Measurements from ENCODE around the gene LSM3. TPM values are rescaled to one million over a fixed set of nuclear protein-coding genes. Genes with fewer than 3 reads are reported as not detected.

Gene LSM3
- polyA plus RNA-seq (ENCODE audit: insufficient read length in 3 of 3): 10 to 100 TPM; 17.7 to 19.9 (median 19.7) TPM

DNA sequence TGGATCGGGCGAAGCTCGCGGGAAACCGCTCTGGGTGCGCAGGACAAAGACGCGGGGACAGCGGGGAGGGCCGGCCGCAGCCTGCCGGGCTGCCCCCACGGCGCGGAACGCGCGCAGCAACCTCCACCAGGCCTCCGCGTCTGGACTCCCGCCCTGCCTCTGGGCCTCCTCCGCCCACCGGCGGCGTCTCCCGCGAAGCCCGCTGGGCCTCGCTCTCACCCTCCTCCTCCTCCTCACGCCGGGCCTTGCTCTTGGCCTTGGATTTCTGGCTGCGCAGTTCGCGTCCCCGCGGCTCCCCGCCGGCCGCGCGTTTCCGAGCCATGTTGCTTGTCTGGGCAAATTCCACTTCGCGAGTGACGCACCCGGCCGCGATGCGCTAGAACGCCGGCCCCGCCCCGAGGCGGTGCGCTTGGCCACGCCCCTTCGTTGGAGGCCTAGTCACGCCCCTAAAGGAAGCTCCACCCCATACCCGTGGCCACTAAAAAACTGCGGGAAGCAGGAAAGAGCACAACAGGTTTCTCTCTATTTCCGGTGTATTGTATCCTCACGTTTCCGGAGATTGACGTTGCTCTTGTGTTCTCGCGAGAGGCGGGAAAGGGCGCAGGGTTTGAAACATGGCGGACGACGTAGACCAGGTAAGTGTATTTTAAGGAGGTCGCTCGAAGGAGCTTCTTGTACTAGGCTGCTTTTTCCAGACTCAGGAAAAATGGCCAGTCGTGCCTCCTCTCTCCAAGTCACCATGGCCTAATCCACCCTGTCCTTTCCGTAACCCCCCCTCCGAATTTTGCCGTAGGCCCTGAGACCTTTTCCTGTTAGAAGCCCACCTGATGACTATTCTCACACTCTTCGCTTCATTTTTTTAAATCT, at the start of gene LSM3, which contains the start of gene XPC:
Gene LSM3, plus strand, starts transcription at position 571 of the 867 bp plus-strand sequence. Its CDS starts 44 bp downstream, at position 615.
Gene XPC, minus strand, starts transcription at position 355 of the 867 bp plus-strand sequence. Its CDS starts 33 bp downstream, at position 322.
- peak; percentile 93 to 97 (median 95) for DNase-seq (ENCODE audit: low read depth in 3 of 3, low spot score in 2 of 3)

DNA sequence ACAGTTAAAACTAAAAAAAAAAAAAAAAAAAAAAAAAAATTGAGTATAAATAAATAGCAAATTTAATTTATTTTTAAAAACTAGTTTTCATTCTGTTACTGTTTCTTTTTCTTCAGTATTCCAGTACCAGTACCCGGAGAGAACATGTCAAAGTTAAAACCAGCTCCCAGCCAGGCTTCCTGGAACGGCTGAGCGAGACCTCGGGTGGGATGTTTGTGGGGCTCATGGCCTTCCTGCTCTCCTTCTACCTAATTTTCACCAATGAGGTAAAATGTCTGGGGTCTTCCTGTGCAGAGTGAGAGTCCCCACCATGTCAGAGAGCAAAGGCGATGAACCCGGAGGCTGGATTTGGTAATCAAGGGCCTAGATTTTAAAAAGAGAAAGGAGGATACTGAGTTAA, 49.3 kb upstream of the LSM3 start:
- DNase-seq (ENCODE audit: low read depth in 3 of 3, low spot score in 2 of 3): no peak

DNA sequence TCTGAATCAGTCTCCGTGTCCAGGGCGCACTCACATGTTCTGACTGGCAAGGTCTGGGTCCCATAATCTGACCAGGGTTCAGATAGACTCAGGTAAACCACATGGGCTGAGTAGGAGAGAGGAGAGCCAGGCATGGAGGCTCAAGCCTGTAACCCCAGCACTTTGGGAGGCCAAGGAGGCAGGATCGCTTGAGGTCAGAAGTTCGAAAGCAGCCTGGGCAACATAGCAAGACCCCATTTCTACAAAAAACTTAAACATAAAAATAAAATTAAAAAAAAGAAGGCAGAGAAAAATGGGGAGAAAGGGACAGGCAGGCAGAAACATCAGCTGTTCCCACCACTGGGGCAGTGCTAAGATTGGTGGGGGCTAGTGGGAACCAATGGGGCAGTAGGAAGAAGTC, 48.4 kb upstream of the LSM3 start:
- no peak for DNase-seq (ENCODE audit: low read depth in 3 of 3, low spot score in 2 of 3)

DNA sequence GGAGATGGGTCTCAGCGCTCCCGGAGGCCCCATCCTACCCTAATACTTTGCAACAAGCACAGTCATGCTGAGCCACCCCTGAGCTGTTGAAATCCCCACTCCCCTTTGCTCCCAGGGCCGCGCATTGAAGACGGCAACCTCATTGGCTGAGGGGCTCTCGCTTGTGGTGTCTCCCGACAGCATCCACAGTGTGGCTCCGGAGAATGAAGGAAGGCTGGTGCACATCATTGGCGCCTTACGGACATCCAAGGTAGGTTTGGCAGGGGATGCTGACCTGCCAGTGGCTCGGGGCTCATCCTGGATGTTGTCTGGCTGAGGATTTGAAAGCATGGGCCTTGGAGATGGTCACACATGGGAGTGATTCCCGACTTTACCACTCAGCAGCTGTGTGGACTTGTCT, 47.9 kb upstream of the LSM3 start:
- DNase-seq (ENCODE audit: low read depth in 3 of 3, low spot score in 2 of 3): no peak

DNA sequence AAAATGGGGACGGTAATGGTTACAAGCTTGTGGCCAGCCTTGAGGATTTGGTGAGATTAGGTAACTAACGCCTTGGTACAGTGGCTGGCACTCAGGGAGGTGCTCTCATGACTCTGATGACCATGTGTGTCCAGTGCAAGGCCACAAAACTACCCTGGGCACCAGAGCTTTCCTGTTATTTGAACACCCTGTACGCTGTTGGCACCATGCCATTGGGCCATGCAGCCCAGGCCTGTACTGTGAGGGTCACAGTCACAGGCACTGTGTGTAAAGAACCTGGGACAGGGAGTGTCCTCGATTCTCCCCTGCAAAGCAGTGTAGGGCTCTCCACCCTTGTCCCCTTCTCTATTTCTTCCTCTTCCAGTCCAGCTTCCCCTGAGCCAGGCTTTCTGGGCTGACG, 47.5 kb upstream of the LSM3 start:
- no peak for DNase-seq (ENCODE audit: low read depth in 3 of 3, low spot score in 2 of 3)

DNA sequence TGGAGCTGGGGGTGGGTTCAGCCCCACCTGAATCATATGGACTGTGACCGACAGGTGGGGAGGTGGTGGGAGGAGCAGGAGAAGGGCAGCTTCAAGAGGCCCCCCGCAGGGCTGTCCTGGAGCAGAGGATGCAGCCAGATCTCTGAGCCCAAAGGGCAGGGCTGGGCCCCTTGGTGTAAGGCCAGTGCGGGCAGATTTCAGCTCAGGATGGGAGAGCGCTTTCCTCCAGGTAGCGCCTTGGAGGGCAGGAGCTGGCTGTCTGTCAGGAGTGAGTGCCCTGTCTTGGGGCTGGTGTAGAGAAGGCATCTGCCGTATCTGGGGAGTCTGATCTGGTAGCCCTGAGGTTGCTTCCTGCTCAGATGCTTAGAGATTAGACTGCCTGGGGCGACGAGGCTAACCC, 46.5 kb upstream of the LSM3 start:
- no peak for DNase-seq (ENCODE audit: low read depth in 3 of 3, low spot score in 2 of 3)

DNA sequence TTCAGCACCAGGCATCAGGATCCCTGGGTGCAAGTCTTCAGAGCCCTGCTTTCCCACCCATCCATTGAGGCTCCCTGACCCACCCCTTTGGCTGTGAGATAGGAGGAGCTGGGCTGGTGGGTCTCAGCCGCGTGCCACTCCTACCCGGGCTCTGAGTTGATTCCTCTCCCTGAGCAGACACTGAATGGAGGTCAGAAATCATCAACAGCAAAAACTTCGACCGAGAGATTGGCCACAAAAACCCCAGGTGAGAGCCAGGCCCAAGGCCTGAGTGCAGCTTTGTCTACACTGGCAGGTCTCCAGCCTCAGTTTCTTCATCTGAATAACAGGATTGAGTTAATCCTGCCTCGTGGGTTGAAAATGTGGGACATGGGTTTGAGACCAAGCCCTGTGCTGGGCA, 45.9 kb upstream of the LSM3 start:
- no peak for DNase-seq (ENCODE audit: low read depth in 3 of 3, low spot score in 2 of 3)

DNA sequence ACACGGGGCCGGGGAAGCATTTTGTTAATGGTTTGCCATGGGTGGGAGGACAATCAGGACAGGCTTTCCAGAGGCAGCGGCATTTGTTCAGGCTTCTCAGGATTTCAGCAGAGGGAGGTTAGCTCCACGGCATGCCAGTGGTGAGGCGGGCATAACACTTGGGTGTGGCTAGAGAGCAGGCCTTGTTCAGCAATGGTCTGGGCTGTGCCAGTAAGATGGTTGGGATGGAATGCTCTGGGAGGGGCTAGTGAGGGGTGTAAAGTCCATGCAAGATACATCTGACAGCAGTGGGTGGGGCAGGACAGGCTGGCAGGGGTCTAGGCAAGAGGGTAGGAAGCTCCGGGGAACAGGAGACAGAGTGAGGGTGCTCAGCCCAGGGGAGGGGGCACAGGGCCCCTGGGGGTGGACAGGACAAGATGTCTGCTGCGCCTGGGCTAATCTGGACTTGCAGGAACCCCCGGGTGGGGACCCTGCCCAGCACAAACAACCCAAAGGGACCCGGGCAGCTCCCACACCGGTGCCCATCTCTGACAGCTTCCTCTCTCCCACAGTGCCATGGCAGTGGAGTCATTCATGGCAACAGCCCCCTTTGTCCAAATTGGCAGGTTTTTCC, 45.3 kb upstream of the LSM3 start:
- DNase-seq (ENCODE audit: low read depth in 3 of 3, low spot score in 2 of 3): no peak

DNA sequence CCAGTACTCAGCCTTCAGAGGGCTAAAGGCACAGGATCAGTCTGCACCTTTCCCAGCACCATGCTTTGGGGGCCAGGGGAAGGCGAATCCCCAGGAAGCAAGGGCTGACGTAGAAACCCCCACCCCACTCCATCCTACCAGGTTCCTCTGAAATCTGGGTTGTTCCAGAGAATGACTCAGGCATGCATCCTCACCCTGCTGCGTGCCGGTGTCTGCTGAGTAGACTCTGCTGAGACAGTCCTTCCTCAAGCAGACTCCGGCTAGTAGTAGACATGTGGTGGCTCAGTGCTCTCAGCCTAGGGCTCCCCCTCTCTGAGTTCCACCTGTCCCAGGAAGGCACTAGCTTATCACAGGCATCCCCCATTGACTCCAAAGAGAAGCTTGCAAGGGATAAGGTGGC, 44.7 kb upstream of the LSM3 start:
- DNase-seq (ENCODE audit: low read depth in 3 of 3, low spot score in 2 of 3): no peak

DNA sequence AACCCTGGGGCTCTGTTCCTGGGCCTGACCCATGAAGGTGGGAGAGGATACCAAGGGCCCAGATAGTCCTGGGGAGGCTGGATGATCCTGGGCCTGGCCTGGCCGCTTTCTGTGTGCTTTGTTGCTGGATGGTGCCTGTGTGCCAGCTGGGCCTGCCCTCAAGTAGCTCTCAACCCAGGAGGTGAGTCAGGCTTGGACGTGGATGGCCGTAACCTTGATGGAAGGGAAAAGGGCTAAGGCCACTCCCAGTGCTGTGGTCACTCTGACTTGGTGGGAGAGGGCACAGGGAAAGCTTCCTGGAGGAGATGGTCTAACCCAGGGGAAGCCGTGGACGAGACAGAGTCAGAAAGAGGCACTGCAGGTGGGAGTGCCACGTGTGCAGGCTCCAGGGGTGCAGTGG, 44.3 kb upstream of the LSM3 start:
- DNase-seq (ENCODE audit: low read depth in 3 of 3, low spot score in 2 of 3): no peak

DNA sequence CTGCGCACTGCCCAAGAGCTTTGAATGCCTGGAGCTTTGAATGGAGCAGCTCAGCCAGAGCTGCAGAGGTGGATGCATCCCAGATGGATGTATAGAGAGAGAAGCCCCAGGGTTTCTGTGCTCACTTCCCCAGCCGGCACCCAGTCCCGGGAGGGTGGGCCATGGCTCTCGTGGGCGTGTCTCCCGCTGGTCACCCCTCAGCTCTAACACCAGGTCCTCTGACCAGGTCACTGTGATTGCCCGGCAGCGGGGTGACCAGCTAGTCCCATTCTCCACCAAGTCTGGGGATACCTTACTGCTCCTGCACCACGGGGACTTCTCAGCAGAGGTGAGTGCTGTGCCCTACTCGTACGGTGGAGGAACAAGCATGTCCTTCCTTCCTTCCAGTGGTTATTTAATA, 43.0 kb upstream of the LSM3 start:
- DNase-seq (ENCODE audit: low read depth in 3 of 3, low spot score in 2 of 3): no peak

DNA sequence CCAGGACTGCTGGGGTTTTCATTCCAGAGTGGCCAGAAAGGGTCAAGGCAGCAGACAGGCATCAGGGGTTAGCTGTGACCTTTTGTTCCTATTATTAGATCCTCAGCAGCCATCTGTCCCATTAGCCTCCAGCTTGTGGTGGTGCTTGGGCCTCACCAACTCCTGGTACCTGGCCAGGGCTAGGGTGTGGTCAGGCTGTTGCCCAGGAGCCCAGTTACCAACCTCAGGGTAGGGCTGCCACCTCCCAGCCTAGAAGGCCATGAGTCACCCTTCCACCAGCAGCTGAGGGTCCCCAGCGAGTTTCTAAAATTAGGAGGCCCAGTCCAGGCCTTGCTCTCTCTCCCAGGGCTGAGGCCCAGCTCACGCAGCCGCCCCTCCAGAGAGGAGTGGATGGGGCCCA, 41.6 kb upstream of the LSM3 start:
- DNase-seq (ENCODE audit: low read depth in 3 of 3, low spot score in 2 of 3): no peak

DNA sequence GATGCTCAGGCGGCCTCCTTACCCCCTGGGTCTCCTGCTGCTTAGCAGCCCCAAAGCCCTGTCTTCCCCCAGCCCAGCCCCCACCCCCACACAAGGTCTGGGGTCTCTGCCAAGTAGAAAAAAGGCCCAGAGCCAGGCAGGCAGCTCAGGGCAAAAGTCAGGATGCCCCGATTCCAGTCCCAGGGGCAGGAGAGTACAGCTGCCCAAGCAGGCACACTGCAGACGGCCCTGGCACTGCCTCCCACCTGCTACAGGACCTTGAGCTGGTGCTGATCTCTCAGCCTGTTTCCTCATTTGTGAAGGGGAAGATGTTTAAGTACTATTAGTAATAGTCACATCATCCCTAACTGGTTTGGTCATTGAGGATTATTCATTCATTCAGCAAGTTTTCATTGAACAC, 41.2 kb upstream of the LSM3 start:
- DNase-seq (ENCODE audit: low read depth in 3 of 3, low spot score in 2 of 3): no peak

DNA sequence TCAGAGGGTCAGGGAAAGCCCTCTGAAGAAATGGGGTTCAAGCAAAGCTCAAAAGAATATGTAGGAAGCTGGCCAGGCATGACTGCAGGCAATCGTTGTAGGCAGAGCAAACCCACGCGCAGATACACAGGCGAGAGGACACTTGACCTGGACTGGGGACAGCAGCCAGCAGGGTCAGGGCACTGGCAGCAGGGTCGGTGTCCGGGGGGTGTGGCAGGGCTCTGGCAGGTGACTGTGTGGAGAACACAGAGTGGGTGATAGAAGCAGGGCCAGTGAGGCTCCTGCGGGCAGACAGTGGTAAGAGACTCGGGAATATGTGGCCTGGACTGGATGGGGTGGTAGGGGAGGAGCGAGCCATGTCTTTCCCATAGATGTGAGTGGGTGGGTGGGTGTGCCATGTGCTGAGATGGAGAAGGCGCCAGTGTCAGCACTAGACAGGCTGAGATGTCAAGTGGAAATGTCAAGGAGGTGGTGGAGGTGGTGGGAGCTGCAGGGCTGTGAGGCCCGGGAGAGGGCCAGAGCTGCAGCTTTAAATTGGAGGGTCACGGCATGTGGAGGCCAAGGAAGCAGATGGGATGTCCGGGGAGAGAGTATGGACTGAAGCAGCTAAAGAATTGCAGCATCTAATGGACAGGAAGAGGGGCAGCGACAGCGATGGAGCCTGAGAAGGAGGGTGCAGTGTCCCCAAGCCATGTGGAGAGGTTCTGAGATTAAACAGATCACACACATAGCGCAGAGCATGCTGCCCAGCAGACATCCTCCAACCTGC, 40.3 kb upstream of the LSM3 start:
- no peak for DNase-seq (ENCODE audit: low read depth in 3 of 3, low spot score in 2 of 3)

DNA sequence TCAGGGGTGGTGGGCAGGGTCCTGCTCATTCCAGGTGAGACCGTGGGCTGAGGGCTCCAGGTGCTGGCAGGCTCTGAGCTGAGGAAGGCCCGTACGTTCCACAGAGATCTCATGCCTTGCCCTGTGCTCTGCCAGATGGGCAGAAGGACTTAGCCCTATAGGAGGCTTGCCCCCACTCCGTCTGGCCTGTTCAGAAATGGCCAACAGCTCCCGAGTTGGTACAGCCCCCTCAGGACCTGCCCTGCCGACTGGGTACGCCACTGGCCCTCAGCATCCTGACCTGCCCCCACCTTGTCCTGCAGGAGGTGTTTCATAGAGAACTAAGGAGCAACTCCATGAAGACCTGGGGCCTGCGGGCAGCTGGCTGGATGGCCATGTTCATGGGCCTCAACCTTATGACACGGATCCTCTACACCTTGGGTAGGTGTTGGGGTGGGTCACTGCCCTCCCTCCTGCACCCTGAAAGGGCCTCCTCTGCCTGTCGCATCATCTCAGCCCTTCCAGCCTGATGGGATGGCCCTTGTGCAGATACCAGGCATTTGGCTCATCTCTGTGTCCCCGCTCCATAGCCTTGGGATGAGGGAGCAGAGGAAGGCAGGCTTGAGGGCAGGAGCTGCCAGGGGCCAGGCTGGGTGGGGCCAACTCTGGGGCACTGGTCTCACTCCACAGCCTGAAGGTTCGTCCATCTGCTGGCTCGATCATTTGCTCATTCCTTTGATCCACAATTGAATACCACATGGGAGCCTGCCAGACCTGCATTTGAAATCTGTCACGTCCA, 39.5 kb upstream of the LSM3 start:
- DNase-seq (ENCODE audit: low read depth in 3 of 3, low spot score in 2 of 3): no peak

DNA sequence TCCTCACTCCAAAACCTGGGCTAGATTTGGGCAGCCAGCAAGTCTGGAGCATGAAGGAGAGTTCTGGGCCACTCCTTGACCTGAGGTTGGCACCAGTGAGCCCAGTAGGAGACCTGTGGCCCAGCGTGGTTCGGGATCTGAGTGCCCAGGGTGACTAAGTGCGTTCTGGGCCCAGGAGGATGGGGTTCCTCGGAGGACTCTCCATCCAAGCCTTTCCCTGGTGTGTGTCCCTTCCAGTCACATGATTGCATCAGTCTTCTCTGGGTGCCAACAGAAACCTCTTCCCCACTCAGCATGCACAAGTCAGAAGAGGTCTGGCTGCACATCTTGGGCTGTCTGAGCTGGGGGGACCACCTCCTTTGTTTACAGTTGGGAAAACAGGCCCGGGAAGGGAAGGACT, 38.8 kb upstream of the LSM3 start:
- no peak for DNase-seq (ENCODE audit: low read depth in 3 of 3, low spot score in 2 of 3)

DNA sequence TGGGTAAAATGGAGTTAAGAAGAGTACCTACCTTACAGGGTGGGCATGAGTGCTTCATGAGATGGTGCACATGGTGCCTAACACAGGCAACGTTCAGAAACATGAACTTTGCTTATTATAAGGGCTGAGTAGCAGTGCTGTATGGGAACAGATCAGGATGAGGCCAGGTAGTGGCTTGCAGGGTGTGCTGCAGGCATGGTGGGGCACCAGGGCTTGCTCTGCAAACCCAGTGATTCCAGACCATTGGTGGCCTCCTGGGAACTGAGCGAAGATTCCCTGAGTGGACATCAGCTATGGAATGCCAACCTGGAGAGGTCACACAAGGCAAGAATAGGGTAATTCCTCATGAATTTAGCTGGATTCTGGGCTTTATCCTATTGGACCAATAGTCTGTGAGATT, 37.9 kb upstream of the LSM3 start:
- no peak for DNase-seq (ENCODE audit: low read depth in 3 of 3, low spot score in 2 of 3)

DNA sequence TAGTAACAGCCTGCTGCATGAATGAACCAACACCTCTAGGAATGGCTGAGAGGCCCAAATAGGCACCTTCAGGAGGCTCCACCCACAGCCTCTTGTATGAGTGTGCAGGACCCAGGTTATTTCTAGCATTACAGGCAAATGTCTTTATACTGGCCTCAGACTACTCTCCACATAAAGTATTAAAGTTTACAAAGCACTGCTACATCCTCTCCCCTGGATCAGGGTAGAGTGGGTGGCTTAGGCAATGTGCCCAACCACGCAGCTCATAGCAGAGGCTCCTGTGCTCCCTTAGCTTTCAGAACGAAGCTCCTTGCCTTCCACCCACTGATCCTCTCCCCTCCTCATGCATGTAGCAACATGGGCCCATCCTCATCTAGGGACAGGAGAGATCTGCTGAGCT, 37.5 kb upstream of the LSM3 start:
- DNase-seq (ENCODE audit: low read depth in 3 of 3, low spot score in 2 of 3): no peak

DNA sequence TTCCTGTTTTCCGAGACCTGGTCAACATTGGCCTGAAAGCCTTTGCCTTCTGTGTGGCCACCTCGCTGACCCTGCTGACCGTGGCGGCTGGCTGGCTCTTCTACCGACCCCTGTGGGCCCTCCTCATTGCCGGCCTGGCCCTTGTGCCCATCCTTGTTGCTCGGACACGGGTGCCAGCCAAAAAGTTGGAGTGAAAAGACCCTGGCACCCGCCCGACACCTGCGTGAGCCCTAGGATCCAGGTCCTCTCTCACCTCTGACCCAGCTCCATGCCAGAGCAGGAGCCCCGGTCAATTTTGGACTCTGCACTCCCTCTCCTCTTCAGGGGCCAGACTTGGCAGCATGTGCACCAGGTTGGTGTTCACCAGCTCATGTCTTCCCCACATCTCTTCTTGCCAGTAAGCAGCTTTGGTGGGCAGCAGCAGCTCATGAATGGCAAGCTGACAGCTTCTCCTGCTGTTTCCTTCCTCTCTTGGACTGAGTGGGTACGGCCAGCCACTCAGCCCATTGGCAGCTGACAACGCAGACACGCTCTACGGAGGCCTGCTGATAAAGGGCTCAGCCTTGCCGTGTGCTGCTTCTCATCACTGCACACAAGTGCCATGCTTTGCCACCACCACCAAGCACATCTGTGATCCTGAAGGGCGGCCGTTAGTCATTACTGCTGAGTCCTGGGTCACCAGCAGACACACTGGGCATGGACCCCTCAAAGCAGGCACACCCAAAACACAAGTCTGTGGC, 36.8 kb upstream of the LSM3 start:
- DNase-seq (ENCODE audit: low read depth in 3 of 3, low spot score in 2 of 3): no peak
